ENCODE measurements around the gene ZNF473. TPM values are rescaled to one million over a fixed set of nuclear protein-coding genes. Genes with fewer than 3 reads are reported as not detected.

The ZNF473 gene
- total RNA-seq, 2 donors from 2014 or later: 5.9 to 7.6 TPM

DNA sequence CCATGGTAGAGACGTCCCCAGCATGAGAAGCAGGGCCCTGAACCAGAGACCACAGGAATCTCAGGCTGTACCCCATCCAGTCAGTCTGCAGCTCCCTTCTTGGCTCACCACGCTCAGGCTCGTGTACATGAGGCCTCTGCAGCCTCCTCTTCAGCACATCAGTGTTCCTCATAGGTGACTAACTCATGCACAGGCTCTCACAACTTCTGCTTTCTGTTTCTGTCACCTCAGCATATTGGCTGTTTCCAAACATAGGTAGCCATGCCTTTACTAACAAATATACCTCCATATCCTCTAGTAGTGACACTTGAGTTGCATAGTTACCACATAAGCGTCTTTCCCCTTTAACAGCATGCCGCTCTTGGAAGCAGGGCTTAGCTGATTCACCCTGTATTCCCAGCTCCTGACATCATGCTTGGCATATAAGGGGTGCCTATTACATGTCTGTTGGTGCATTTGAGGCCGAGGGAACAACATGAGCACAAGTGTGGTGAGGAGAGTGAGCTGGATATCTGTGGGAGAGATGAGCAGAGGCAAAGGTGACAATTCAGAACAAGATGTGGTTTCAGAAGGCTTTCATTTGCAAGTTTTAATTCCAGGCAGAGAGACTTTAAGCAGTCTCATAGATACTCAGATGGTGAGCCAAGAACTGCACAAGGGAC lies 16.7 kb downstream of the ZNF473 start:
- peaks cover 7% of the 10 kb centered on the region for H3K9me3 ChIP-seq
- no peak for DNase-seq
- intact Hi-C loops (cut with DNase I): no loop called here

DNA sequence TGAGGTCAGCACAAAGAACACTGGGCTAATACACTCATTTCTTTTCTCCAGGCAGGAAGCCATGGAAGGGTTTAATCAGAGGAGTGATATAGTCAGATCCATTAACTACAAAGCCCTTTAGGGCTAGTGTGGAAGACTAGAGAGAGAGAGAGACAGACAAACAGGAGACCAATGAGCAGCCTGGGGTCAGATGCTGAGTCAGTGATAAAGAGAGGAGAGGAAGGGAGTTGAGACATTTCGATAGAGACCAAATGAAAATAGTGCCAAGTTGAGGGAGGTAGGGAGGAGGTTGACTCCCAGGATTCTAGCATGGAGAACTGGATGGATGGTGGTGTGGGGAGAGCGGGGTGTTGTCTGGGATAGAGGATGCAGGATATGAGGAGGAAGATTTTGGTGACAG lies 18.2 kb downstream of the ZNF473 start:
- Histone ChIP-seq H3K27ac (no peak overlapping the region), H3K4me3 (no peak overlapping the region), H3K4me1 (no peaks in the 10 kb centered on the region), H3K9ac (ENCODE audit: low read depth in 2 of 2, low read length in 2 of 2) (no peak overlapping the region), H3K27me3 (no peaks in the 10 kb centered on the region), H3K36me3 (peaks cover 34% of the 10 kb centered on the region), H3K9me3 (peaks cover 7% of the 10 kb centered on the region)
- intact Hi-C loops (cut with DNase I): no loop called here
- TF ChIP-seq, protein P1, sequence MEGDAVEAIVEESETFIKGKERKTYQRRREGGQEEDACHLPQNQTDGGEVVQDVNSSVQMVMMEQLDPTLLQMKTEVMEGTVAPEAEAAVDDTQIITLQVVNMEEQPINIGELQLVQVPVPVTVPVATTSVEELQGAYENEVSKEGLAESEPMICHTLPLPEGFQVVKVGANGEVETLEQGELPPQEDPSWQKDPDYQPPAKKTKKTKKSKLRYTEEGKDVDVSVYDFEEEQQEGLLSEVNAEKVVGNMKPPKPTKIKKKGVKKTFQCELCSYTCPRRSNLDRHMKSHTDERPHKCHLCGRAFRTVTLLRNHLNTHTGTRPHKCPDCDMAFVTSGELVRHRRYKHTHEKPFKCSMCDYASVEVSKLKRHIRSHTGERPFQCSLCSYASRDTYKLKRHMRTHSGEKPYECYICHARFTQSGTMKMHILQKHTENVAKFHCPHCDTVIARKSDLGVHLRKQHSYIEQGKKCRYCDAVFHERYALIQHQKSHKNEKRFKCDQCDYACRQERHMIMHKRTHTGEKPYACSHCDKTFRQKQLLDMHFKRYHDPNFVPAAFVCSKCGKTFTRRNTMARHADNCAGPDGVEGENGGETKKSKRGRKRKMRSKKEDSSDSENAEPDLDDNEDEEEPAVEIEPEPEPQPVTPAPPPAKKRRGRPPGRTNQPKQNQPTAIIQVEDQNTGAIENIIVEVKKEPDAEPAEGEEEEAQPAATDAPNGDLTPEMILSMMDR (IDR thresholded peaks at IDR 0.05): no peak
- DNase-seq: no peak

More for the DNA sequence above, 16.7 kb downstream of the ZNF473 start:
- Histone ChIP-seq H3K4me3 (no peak overlapping the region), H3K9ac (ENCODE audit: low read depth in 2 of 2, low read length in 2 of 2) (no peak overlapping the region), H3K27ac (no peak overlapping the region), H3K27me3 (no peaks in the 10 kb centered on the region), H3K4me1 (no peaks in the 10 kb centered on the region), H3K36me3 (peaks cover 35% of the 10 kb centered on the region)
- TF ChIP-seq, protein P1 (IDR thresholded peaks at IDR 0.05): no peak

DNA sequence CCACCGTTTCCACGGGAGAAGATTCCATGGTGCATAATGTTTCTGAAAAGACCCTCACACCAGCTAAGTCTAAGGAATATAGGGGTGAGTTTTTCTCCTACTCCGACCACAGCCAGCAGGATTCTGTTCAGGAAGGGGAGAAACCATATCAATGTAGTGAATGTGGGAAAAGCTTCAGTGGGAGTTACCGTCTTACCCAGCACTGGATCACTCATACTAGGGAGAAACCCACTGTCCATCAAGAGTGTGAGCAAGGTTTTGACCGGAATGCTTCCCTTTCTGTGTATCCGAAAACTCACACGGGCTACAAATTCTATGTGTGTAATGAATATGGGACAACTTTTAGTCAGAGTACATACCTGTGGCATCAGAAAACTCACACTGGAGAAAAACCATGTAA lies 19.1 kb downstream of the ZNF473 start:
- H3K9ac ChIP-seq (ENCODE audit: low read depth in 2 of 2, low read length in 2 of 2): peak overlapping the region in 1 of 2 donors; percentile 2
- H3K36me3 ChIP-seq: peaks cover 28% of the 10 kb centered on the region
- intact Hi-C loops (cut with DNase I): no loop called here
- H3K27ac ChIP-seq: no peak overlapping the region
- H3K9me3 ChIP-seq: peaks cover 7% of the 10 kb centered on the region
- H3K4me3 ChIP-seq: no peak overlapping the region
- TF ChIP-seq, protein P1 (IDR thresholded peaks at IDR 0.05): no peak
- DNase-seq: no peak
- H3K4me1 ChIP-seq: no peaks in the 10 kb centered on the region
- no peaks in the 10 kb centered on the region for H3K27me3 ChIP-seq

DNA sequence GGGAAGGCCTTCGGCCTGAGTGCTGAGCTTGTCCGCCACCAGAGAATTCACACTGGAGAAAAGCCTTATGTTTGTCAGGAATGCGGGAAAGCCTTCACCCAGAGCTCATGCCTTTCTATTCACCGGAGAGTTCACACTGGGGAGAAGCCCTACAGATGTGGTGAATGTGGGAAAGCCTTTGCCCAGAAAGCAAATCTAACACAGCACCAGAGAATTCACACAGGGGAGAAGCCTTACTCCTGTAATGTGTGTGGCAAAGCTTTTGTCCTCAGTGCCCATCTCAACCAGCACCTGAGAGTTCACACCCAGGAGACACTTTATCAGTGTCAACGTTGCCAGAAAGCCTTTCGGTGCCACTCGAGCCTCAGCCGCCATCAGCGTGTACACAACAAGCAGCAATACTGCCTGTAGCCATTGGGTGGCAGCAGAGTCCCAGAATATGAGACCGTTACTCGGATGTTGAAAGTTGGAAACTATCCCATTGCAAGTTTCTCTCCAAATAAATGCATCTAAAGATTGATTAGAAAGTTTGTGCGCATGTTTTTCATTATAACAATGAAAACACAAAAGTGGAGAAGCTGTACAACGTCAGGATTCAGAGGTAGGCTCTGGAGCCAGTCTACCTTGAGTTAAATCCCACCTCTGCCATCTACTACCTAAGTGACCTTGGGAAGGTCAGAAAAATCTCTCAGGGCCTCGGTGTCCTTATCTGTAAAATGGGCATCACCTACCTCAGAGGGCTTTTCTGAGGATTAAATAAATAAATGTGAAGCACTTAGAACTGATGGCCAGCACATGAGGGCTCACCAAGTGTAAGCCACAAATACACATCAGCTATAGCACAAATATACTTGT lies 21.1 kb downstream of the ZNF473 start:
- Histone ChIP-seq H3K4me1 (peaks cover 4% of the 10 kb centered on the region), H3K36me3 (peaks cover 28% of the 10 kb centered on the region), H3K9ac (ENCODE audit: low read depth in 2 of 2, low read length in 2 of 2) (no peak overlapping the region), H3K9me3 (peaks cover 7% of the 10 kb centered on the region), H3K27ac (no peak overlapping the region), H3K4me3 (no peak overlapping the region), H3K27me3 (no peaks in the 10 kb centered on the region)
- peak; percentile 63 for DNase-seq
- TF ChIP-seq, protein P1 (IDR thresholded peaks at IDR 0.05): peak; percentile 53
- intact Hi-C loops (cut with DNase I): no loop called here

DNA sequence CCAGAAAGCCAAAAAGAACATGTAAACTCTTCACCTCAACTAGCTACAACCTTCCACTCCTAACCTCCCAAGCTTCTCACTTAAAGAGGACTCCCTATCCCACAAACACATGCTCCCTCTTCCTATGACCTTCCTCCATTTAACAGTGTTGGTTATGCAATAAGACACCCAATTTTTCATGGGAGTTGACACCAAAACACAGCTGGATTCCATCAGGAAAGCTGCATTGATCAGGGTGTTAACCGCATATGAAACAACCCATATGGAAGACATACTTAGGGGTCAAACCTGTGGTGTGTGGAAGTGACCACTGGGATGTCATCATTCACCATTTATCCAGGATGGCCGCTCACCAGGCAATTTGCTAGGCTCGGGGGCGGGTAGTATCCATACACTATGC lies 21.9 kb downstream of the ZNF473 start:
- H3K27me3 ChIP-seq: no peaks in the 10 kb centered on the region
- peaks cover 7% of the 10 kb centered on the region for H3K9me3 ChIP-seq
- TF ChIP-seq, protein P1 (IDR thresholded peaks at IDR 0.05): no peak
- peaks cover 21% of the 10 kb centered on the region for H3K36me3 ChIP-seq
- intact Hi-C loops (cut with DNase I): no loop called here
- no peak overlapping the region for H3K9ac ChIP-seq (ENCODE audit: low read depth in 2 of 2, low read length in 2 of 2)
- no peak overlapping the region for H3K27ac ChIP-seq
- H3K4me1 ChIP-seq: peaks cover 4% of the 10 kb centered on the region
- no peak overlapping the region for H3K4me3 ChIP-seq
- no peak for DNase-seq
